Lower leg skin (tissue), 4 donors: ENCODE data around the gene KRTAP2-2. TPM values are rescaled to one million over a fixed set of nuclear protein-coding genes. Genes with fewer than 3 reads are reported as not detected.
"Not testable (repeated sequence)": the region's sequence is repeated elsewhere in the genome, so short reads cannot be mapped to it uniquely, and the experiment has no call there.

ENCODE experiments used
- DNase-seq, 2 donors: peaks; one replicate each; pipeline ENCODE4 v3.0.0-alpha.2; 2019; ENCODE audit warnings: low spot score in 2 of 2
- H3K4me3 ChIP-seq: fragments of 200-600 bp; sonication (generic); 2 replicates; pipeline ENCODE4 v1.5.1; 2017; ENCODE audit warnings: mild to moderate bottlenecking, low read depth; ENCODE audit not compliant: poor library complexity, severe bottlenecking
- POLR2A ChIP-seq, 2 donors: fragments of 450-650 bp; IDR thresholded peaks; one replicate each; pipeline ENCODE4 v1.6.1; 2016 to 2017; ENCODE audit warnings: antibody characterized with exemption in 2 of 2, mild to moderate bottlenecking in 1 of 2, moderate library complexity in 1 of 2
- WGBS, 2 donors: methylation state at CpG; one replicate each; pipeline ENCODE4 v1.1.5; 2018; 5-methylcytosine and 5-hydroxymethylcytosine counted together
- intact Hi-C: fragments of 100-400 bp; cut with DNase I; formaldehyde crosslinking; loops from one replicate; pipeline ENCODE4 v1.15.0; 2023; ENCODE audit warnings: low total_unique reads
- total RNA-seq, 4 donors: library from RNA; depleted of rRNA; stranded (reverse); fragments of >200 nt; gene quantifications; one replicate each; pipeline ENCODE4 v1.1.0, GENCODE V29; 2016
- TF ChIP-seq, protein P1 (sequence below), 3 donors: fragments of 450-650 bp; IDR thresholded peaks; one replicate each; pipeline ENCODE4 v1.5.1; 2016; ENCODE audit warnings: antibody characterized with exemption in 3 of 3, mild to moderate bottlenecking in 3 of 3, moderate library complexity in 2 of 3

The KRTAP2-2 gene
- total RNA-seq, 4 donors from 2014 or later: 3.6 to 58.7 TPM; not detected in 2

GRCh38 chr17:41096055-41096454 is 41.0 kb upstream of the KRTAP2-2 start:
- DNase-seq: no peak
- TF ChIP-seq, protein P1, sequence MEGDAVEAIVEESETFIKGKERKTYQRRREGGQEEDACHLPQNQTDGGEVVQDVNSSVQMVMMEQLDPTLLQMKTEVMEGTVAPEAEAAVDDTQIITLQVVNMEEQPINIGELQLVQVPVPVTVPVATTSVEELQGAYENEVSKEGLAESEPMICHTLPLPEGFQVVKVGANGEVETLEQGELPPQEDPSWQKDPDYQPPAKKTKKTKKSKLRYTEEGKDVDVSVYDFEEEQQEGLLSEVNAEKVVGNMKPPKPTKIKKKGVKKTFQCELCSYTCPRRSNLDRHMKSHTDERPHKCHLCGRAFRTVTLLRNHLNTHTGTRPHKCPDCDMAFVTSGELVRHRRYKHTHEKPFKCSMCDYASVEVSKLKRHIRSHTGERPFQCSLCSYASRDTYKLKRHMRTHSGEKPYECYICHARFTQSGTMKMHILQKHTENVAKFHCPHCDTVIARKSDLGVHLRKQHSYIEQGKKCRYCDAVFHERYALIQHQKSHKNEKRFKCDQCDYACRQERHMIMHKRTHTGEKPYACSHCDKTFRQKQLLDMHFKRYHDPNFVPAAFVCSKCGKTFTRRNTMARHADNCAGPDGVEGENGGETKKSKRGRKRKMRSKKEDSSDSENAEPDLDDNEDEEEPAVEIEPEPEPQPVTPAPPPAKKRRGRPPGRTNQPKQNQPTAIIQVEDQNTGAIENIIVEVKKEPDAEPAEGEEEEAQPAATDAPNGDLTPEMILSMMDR (IDR thresholded peaks at IDR 0.05): no peak
- TF ChIP-seq POLR2A (IDR thresholded peaks at IDR 0.05): no peak
- WGBS, 2 donors: 61% methylated on average over 7 of the region's 7 CpGs
- intact Hi-C loops: no loop called here
- no peak overlapping the region for H3K4me3 ChIP-seq

- 51 to 67% methylated on average over 4 of the region's 4 CpGs for WGBS, 2 donors
- intact Hi-C loops, H3K4me3 ChIP-seq, DNase-seq: not testable (repeated sequence)
Measured at GRCh38 chr17:41088760-41089352, 33.8 kb upstream of the KRTAP2-2 start.

- H3K4me3 ChIP-seq, intact Hi-C loops: not testable (repeated sequence)
- peak in 1 of 2 donors; percentile 54 for DNase-seq
- 84 to 87% methylated on average over 7 to 11 of the region's 14 CpGs for WGBS, 2 donors
Measured at GRCh38 chr17:41084100-41084856, 29.2 kb upstream of the KRTAP2-2 start, which contains the start of gene KRTAP4-7. Gene KRTAP4-7, plus strand, starts transcription at chr17:41084150. Its CDS starts 57 bp downstream, at chr17:41084207.

DNA sequence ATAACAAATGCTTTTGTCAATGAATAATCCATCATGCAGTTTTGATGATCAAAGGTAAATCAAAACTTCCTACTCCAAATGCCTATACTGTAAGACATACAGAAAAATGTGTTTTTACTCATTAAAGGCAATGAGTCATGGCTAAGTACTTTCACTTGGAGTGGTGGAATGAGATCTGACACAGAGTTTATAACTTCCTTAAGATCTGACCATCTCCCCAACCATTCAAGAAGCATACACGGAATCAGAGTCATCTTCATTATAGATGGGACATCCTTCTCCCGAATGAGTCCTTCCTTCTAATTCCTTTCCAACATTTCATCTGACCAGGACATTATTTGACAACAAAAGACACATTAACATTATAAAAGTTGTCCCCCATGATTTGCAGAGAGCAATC is 28.4 kb upstream of the KRTAP2-2 start:
- H3K4me3 ChIP-seq, DNase-seq, intact Hi-C loops: not testable (repeated sequence)
- 51 to 59% methylated on average over 2 of the region's 2 CpGs for whole genome bisulfite sequencing, 2 donors

- no peak overlapping the region for H3K4me3 ChIP-seq
- intact Hi-C loops: no loop called here
- DNase-seq: no peak
- no peak for TF ChIP-seq POLR2A (IDR thresholded peaks at IDR 0.05)
- TF ChIP-seq, protein P1 (IDR thresholded peaks at IDR 0.05): no peak
- WGBS, 2 donors: 43 to 44% methylated on average over 4 of the region's 4 CpGs
Measured at GRCh38 chr17:41082626-41083025, 27.6 kb upstream of the KRTAP2-2 start.

DNA sequence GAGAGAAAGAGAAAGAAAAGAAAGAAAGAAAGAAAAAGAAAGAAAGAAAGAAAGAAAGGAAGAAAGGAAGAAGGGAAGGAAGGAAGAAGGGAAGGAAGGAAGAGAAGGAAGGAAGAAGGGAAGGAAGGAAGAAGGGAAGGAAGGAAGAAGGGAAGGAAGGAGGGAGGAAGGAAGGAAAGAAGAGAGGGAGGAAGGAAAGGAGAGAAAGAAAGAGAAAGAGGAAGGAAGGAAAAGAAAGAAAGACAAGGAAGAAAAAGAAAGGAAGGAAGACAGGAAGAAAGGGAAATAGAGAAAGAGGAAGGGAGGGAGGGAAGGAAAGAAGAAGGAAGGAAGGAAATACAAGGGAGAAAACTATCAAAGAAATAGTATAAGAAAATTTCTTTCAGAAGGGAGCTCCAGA is 21.8 kb upstream of the KRTAP2-2 start:
- intact Hi-C loops: no loop called here
- DNase-seq: no peak
- no peak for TF ChIP-seq POLR2A (IDR thresholded peaks at IDR 0.05)
- TF ChIP-seq, protein P1 (IDR thresholded peaks at IDR 0.05): no peak

DNA sequence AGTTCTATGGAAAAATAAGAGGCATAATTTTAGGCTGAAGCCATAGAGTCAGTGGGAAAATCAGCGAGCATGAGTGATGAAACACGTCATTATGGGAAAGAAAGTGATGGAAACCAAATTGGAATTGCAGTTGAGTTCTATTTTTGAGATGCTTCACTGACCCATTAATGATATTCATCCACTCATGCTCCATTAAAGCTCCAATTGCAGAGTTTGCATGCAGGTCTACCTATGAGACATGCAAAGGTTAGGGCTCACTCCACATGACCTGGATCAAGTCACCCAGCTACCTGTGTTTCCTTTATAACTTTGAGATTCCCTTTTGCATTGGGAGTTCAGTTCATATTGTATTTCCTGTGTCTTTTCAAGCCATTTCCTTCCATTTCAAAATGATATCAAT is 18.6 kb upstream of the KRTAP2-2 start:
- 94% methylated on average over 2 of the region's 2 CpGs for WGBS, 2 donors
- intact Hi-C loops: no loop called here
- TF ChIP-seq POLR2A (IDR thresholded peaks at IDR 0.05): no peak
- TF ChIP-seq, protein P1 (IDR thresholded peaks at IDR 0.05): no peak
- DNase-seq: no peak
- no peak overlapping the region for H3K4me3 ChIP-seq

More for the DNA sequence above, 21.8 kb upstream of the KRTAP2-2 start:
- no peak overlapping the region for H3K4me3 ChIP-seq
